GM18517 (cell line): ENCODE results near the gene TCEAL1.
"Not testable (repeated sequence)": the region's sequence is repeated elsewhere in the genome, so short reads cannot be mapped to it uniquely, and the experiment has no call there.

Experiments
- ATAC-seq: cut with Tn5 transposase; IDR thresholded peaks from one replicate; pipeline ENCODE4 v1.9.1; 2021; ENCODE audit warnings: mild to moderate bottlenecking, moderate library complexity; ENCODE audit not compliant: unreplicated experiment

The TCEAL1 gene

GRCh38 chrX:103628386-103629317, at the start of gene TCEAL1:
TCEAL1 (plus strand) TSS chrX:103628975; CDS start chrX:103629917, 942 bp downstream.
- peak; percentile 66 for ATAC-seq

GRCh38 chrX:103584596-103584995, 44.2 kb upstream of the TCEAL1 start:
- ATAC-seq = no peak

- ATAC-seq = no peak
These were observed 43.1 kb upstream of the TCEAL1 start, which contains the start of gene TCEAL4 for GRCh38 chrX:103585411-103586313. TCEAL4 (plus strand) TSS chrX:103585515; CDS start chrX:103586676, 1,161 bp downstream.

- no peak for ATAC-seq
These were observed 42.5 kb upstream of the TCEAL1 start for GRCh38 chrX:103586314-103586646.

- ATAC-seq = no peak
These were observed 42.1 kb upstream of the TCEAL1 start for GRCh38 chrX:103586659-103587058.

GRCh38 chrX:103592295-103592694, 36.5 kb upstream of the TCEAL1 start:
- ATAC-seq = not testable (repeated sequence)

GRCh38 chrX:103595202-103595601, 33.6 kb upstream of the TCEAL1 start:
- ATAC-seq = not testable (repeated sequence)

- peak; percentile 52 for ATAC-seq
These were observed 21.1 kb upstream of the TCEAL1 start, which contains the start of gene TCEAL3 for GRCh38 chrX:103607364-103608305. TCEAL3 (plus strand) TSS chrX:103607963; CDS start chrX:103609065, 1,102 bp downstream.

- ATAC-seq = peak; percentile 28
These were observed 20.3 kb upstream of the TCEAL1 start for GRCh38 chrX:103608306-103608963.

- no peak for ATAC-seq
These were observed 18.5 kb upstream of the TCEAL1 start for GRCh38 chrX:103610282-103610681.

GRCh38 chrX:103613362-103613890, 15.3 kb upstream of the TCEAL1 start:
- no peak for ATAC-seq

- ATAC-seq = no peak
These were observed 13.8 kb upstream of the TCEAL1 start for GRCh38 chrX:103614999-103615398.

GRCh38 chrX:103615781-103616371, 12.9 kb upstream of the TCEAL1 start:
- no peak for ATAC-seq

GRCh38 chrX:103616676-103617186, 12.0 kb upstream of the TCEAL1 start:
- ATAC-seq = no peak

- no peak for ATAC-seq
These were observed 4.7 kb upstream of the TCEAL1 start for GRCh38 chrX:103624111-103624510.

- no peak for ATAC-seq
These were observed 1.9 kb upstream of the TCEAL1 start for GRCh38 chrX:103626855-103627254.

GRCh38 chrX:103629318-103630170, 769 bp downstream of the TCEAL1 start:
- no peak for ATAC-seq

GRCh38 chrX:103630171-103630511, 1.4 kb downstream of the TCEAL1 start:
- no peak for ATAC-seq
